GM12864 (cell line): ENCODE results near the gene ZPBP2.

Experiments
- DNase-seq: peaks from one replicate; pipeline ENCODE4 v3.0.0-alpha.2; 2011; ENCODE audit warnings: low read depth
- H3K4me3 ChIP-seq: 2 replicates; pipeline ENCODE4 v1.5.1; 2011; ENCODE audit warnings: mild to moderate bottlenecking, low read depth, low read length, control low read depth
- TF ChIP-seq, protein P1 (sequence below): IDR thresholded peaks from 2 replicates; pipeline ENCODE4 v1.5.1; 2011; ENCODE audit warnings: low read depth, mild to moderate bottlenecking, moderate library complexity, low read length, control low read depth, inconsistent platforms; ENCODE audit errors: missing control alignments

The ZPBP2 gene

DNA sequence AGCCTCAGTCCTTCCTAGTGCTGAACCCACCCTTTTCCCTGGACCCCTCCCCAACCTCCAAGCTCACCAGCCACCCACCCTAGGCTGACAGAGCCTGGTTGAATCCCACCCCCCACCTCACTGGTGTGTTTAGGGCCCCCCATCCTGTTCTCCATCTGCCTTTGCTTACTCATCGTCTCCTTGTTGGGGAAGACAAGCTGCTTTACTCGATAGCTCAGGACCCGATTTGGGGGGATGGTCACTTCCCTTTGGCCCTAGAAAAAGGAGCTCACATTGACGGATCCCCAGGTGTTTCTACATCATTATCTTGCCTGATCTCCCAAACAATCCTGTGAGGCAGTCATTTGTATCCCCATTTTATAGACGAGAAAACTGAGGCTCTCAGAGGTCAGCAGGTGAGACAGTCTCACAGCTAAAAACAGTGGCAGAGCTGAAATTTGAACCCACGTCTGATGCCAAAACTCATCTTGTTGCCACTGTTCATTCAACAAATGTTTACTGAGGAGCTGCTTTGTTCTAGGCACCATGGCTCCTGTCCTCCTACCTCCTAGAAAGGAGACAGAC lies 40.9 kb downstream of the ZPBP2 start:
- no peak for DNase-seq
- no peak overlapping the region for H3K4me3 ChIP-seq
- TF ChIP-seq, protein P1, sequence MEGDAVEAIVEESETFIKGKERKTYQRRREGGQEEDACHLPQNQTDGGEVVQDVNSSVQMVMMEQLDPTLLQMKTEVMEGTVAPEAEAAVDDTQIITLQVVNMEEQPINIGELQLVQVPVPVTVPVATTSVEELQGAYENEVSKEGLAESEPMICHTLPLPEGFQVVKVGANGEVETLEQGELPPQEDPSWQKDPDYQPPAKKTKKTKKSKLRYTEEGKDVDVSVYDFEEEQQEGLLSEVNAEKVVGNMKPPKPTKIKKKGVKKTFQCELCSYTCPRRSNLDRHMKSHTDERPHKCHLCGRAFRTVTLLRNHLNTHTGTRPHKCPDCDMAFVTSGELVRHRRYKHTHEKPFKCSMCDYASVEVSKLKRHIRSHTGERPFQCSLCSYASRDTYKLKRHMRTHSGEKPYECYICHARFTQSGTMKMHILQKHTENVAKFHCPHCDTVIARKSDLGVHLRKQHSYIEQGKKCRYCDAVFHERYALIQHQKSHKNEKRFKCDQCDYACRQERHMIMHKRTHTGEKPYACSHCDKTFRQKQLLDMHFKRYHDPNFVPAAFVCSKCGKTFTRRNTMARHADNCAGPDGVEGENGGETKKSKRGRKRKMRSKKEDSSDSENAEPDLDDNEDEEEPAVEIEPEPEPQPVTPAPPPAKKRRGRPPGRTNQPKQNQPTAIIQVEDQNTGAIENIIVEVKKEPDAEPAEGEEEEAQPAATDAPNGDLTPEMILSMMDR: no peak

DNA sequence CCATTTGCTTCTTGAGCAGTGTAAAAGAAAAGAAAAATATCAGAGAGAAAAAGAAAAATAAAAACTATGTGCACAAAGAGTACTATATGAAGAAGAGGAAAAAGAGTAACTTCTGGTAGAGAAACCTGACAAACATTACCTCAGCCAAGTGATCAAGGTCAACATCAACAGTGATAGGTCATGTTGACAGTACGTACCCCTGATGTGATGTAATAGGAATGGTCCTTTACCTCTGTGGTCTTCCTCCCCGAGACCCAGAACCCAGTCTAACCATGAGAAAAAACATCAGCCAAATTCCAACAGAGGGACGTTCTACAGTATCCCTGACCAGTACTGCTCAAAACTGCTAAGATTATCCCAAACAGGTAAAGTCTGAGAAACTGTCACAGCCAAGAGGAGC lies 46.0 kb downstream of the ZPBP2 start:
- TF ChIP-seq, protein P1: no peak

DNA sequence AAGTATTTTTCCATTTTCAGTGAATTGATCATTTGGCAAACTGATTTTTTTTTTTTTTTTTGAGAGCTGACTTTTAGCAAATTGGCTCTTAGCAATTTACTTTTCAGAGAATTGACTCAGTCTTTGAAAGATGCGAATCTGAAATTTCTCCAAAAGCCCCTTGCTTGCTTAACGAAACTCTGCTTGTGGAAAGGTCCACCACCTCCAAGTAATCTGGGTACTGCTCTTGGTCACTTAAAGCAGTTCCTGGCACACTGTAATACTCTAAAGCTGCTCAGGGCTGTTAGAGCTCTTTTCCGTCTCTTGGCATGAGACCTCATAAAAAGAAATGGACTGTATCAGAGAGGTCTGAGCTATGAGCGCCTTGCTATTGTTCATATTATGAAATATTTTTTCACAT lies 47.6 kb downstream of the ZPBP2 start:
- TF ChIP-seq, protein P1: no peak
- DNase-seq: no peak
- H3K4me3 ChIP-seq: no peak overlapping the region

More for the DNA sequence above, 46.0 kb downstream of the ZPBP2 start:
- H3K4me3 ChIP-seq: no peak overlapping the region
- no peak for DNase-seq

DNA sequence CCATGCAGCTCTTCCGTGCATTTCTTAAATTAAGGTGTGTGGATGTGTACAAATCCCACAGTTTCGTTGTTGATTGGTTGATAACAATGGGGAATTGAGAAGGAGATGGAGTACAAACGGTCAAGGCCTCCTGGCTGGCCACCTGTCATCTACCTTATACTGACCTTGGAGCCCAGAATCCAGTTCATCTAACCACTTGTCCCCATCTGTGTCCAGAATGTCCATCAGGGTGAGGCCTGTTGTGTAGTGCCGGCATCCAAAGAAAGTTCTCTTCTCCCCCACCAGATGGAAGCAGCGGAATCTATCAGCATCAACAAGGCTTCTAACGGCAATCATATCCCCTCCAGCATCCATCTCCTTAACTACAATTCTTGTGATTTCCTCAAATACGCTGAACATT lies 48.9 kb downstream of the ZPBP2 start:
- DNase-seq: no peak
- H3K4me3 ChIP-seq: no peak overlapping the region
- TF ChIP-seq, protein P1: no peak

DNA sequence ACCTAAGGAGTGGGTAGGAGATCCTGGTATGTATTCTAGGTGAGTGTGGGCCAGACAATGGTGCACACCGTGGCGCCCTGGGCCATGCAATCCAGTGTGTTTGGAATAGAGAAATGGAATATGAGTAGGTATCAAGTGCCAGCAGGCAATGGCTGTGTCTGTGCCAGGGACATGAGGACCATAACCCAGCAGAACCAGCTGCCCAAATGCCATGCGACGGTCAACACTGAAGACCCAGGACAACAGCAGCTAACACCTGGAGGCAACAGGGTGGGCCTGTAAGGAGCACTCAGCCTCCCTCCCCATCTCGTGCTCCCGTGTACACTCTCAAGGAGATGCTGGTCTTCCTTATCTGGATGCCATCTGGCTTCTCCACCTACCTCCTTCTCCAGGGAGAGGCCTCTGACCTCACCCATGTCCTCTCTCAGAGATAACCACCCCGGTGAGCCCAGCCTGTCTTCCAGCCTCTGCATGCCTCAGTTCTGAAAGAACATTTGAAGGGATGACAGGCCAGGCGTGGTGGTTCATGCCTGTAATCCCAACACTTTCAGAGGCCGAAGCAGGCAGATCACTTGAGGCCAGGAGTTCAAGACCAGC lies 51.2 kb downstream of the ZPBP2 start:
- H3K4me3 ChIP-seq: no peak overlapping the region
- DNase-seq: no peak
- TF ChIP-seq, protein P1: no peak

DNA sequence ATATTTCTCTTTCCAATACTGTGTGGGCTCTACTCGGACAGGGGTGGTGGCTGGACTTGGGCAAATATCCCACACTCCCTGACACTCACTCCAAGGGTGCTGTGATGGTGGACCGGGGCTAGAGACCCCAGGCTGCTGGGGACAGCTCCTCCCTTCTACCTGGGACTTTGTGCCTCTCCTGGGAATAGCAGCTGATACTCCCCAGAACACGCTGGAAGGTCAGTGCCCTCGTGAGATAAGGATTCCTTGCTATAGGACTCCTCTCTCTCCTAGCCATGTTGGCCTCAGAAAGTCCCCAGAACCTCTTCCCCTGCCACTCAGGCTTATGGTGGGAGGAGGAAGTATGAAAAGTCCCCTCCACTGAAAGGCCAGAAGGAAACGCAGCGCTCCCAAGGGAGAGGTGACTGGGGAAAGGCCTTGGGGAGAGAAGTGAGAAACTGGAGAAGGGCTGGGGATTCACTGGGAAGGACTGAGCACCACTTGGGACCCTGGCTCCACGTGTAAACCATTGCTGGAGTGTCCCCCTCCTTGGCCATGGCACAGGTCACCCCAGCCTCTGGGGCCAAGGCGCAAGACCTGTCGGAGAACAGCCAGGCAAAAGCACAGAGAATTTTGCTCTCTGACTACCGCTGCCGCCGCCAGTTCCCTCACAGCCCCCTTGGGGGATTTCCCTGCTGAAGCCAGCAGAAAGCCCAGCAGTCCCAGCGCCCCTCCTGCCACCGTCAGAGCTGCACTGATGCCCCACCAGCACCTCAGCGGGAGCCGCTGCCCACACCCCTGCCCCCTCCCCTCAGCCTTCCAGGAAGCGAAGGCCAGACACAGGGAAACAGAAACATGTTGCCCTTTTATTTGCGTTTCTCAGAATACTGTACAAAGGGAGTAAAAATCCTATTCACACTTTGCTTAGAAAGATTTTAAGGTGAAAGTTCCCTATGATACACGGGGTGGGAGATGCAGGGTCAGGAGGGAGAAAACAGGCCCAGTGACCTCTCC lies 52.5 kb downstream of the ZPBP2 start:
- TF ChIP-seq, protein P1: no peak
- no peak for DNase-seq
- no peak overlapping the region for H3K4me3 ChIP-seq
